Epithelial cell of esophagus (primary cell): Measurements from ENCODE around the gene LCORL.

Experiments
- DNase-seq: peaks from one replicate; pipeline ENCODE4 v3.0.0; 2010; ENCODE audit warnings: low read depth
- H3K4me3 ChIP-seq: 2 replicates; pipeline ENCODE4 v1.5.1; 2011; ENCODE audit warnings: mild to moderate bottlenecking, low read length, control low read depth
- TF ChIP-seq, protein P1 (sequence below): IDR thresholded peaks from 2 replicates; pipeline ENCODE4 v1.5.1; 2011; ENCODE audit warnings: low read depth, mild to moderate bottlenecking, low read length, control low read depth, inconsistent platforms; ENCODE audit not compliant: insufficient read depth; ENCODE audit errors: missing control alignments

The LCORL gene

GRCh38 chr4:17794730-17795129 lies 226.8 kb downstream of the LCORL start:
- DNase-seq = no peak
- TF ChIP-seq, protein P1, sequence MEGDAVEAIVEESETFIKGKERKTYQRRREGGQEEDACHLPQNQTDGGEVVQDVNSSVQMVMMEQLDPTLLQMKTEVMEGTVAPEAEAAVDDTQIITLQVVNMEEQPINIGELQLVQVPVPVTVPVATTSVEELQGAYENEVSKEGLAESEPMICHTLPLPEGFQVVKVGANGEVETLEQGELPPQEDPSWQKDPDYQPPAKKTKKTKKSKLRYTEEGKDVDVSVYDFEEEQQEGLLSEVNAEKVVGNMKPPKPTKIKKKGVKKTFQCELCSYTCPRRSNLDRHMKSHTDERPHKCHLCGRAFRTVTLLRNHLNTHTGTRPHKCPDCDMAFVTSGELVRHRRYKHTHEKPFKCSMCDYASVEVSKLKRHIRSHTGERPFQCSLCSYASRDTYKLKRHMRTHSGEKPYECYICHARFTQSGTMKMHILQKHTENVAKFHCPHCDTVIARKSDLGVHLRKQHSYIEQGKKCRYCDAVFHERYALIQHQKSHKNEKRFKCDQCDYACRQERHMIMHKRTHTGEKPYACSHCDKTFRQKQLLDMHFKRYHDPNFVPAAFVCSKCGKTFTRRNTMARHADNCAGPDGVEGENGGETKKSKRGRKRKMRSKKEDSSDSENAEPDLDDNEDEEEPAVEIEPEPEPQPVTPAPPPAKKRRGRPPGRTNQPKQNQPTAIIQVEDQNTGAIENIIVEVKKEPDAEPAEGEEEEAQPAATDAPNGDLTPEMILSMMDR = no peak
- H3K4me3 ChIP-seq = no peak overlapping the region
